H1 (cell line): Measurements from ENCODE around the gene TRAPPC6A. TPM values are rescaled to one million over a fixed set of nuclear protein-coding genes. Genes with fewer than 3 reads are reported as not detected.

Source experiments
- CTCF ChIA-PET: fragments of 300-600 bp; sonication (Branson Sonifier 250); formaldehyde crosslinking; loops from one replicate; lab custom pipeline; 2021; ENCODE audit not compliant: partially characterized antibody; lab: Charles Lee
- POLR2A ChIA-PET: fragments of 300-600 bp; sonication (Branson Sonifier 250); formaldehyde crosslinking; loops from one replicate; lab custom pipeline; 2021; ENCODE audit warnings: inconsistent platforms; ENCODE audit not compliant: partially characterized antibody; lab: Charles Lee
- DNase-seq, 2 experiments: peaks; one replicate each; pipeline versions ENCODE4 v3.0.0 to v3.0.0-alpha.2; 2010 to 2022; ENCODE audit warnings: low spot score in 2 of 2, low read depth in 1 of 2, mixed read lengths in 1 of 2
- FAIRE-seq: peaks from 2 replicates; lab custom pipeline; 2011; peaks lifted over from hg19 to GRCh38; lab: Jason Lieb, UNC
- H2AFZ ChIP-seq: 2 replicates; pipeline ENCODE4 v1.8.1; 2012; ENCODE audit warnings: low read length, inconsistent platforms
- H2AK5ac ChIP-seq: 2 replicates; pipeline ENCODE4 v1.6.1; 2013; ENCODE audit warnings: low read depth, low read length
- H2BK120ac ChIP-seq: replicated peaks from 2 replicates; pipeline ENCODE3; 2013; ENCODE audit warnings: low read depth, low read length, inconsistent platforms
- H2BK12ac ChIP-seq: 2 replicates; pipeline ENCODE4 v1.6.1; 2013; ENCODE audit warnings: low read depth, low read length
- H2BK15ac ChIP-seq: 2 replicates; pipeline ENCODE4 v1.6.1; 2013; ENCODE audit warnings: low read length
- H2BK20ac ChIP-seq: 2 replicates; pipeline ENCODE4 v1.6.1; 2013; ENCODE audit warnings: low read length
- H2BK5ac ChIP-seq: 2 replicates; pipeline ENCODE4 v1.6.1; 2013; ENCODE audit warnings: low read depth, low read length
- H3K14ac ChIP-seq: 2 replicates; pipeline ENCODE4 v1.6.1; 2013; ENCODE audit warnings: inconsistent platforms; ENCODE audit not compliant: insufficient read length
- H3K18ac ChIP-seq: 2 replicates; pipeline ENCODE4 v1.6.1; 2013; ENCODE audit warnings: low read length; ENCODE audit errors: extremely low read depth
- H3K23ac ChIP-seq: 2 replicates; pipeline ENCODE4 v1.6.1; 2013; ENCODE audit warnings: inconsistent platforms; ENCODE audit not compliant: insufficient read length
- H3K23me2 ChIP-seq: 2 replicates; pipeline ENCODE4 v1.6.1; 2013; ENCODE audit warnings: low read depth, low read length
- H3K27ac ChIP-seq: 2 replicates; pipeline ENCODE4 v1.6.1; 2011; ENCODE audit warnings: low read depth, low read length, inconsistent platforms
- H3K27me3 ChIP-seq, 4 experiments: replicated peaks in 1 of 4; 1 replicate in 1 of 4; 2 replicates in 3 of 4; pipeline versions ENCODE4 v1.6.1 to v1.8.1; 2011 to 2013; ENCODE audit warnings: low read length in 3 of 4, mild to moderate bottlenecking in 3 of 4, inconsistent platforms in 2 of 4, mixed read lengths in 2 of 4, moderate library complexity in 1 of 4; ENCODE audit not compliant: control insufficient read depth in 3 of 4, insufficient read depth in 3 of 4; ENCODE audit errors: extremely low read depth in 1 of 4
- H3K36me3 ChIP-seq, 4 experiments: 2 replicates each; pipeline versions ENCODE4 v1.6.1 to v1.8.1; 2011 to 2013; ENCODE audit warnings: mild to moderate bottlenecking in 4 of 4, low read length in 3 of 4, moderate library complexity in 2 of 4, control low read depth in 1 of 4, inconsistent platforms in 1 of 4; ENCODE audit not compliant: insufficient read depth in 4 of 4, control insufficient read depth in 2 of 4
- H3K4ac ChIP-seq: replicated peaks from 2 replicates; pipeline ENCODE3; 2013; ENCODE audit warnings: low read length, low read depth, mixed read lengths, inconsistent platforms; ENCODE audit not compliant: insufficient read length
- H3K4me1 ChIP-seq, 4 experiments: replicated peaks in 1 of 4; 1 replicate in 1 of 4; 2 replicates in 3 of 4; pipeline versions ENCODE4 v1.6.1 to v1.8.1; 2011 to 2013; ENCODE audit warnings: low read length in 3 of 4, inconsistent platforms in 2 of 4, mixed read lengths in 1 of 4; ENCODE audit not compliant: insufficient read depth in 4 of 4, control insufficient read depth in 3 of 4
- H3K4me2 ChIP-seq, 2 experiments: 2 replicates each; pipeline versions ENCODE4 v1.6.1 to v1.8.1; 2011 to 2013; ENCODE audit warnings: low read depth in 2 of 2, low read length in 2 of 2, control low read depth in 1 of 2, inconsistent platforms in 1 of 2, mild to moderate bottlenecking in 1 of 2; ENCODE audit not compliant: insufficient read depth in 1 of 2
- H3K4me3 ChIP-seq, 4 experiments: fragments of 200-600, 300-600 bp in 1 of 4; sonication (generic), shearing (Covaris generic), sonication (Bioruptor Twin) in 1 of 4; 2 replicates each; pipeline versions ENCODE4 v1.5.1 to v1.8.1; 2011 to 2016; ENCODE audit warnings: low read length in 4 of 4, low read depth in 3 of 4, control low read depth in 2 of 4, inconsistent platforms in 2 of 4, mild to moderate bottlenecking in 2 of 4, mixed read lengths in 1 of 4, moderate library complexity in 1 of 4; ENCODE audit not compliant: insufficient read depth in 2 of 4; ENCODE audit errors: extremely low read depth in 1 of 4
- H3K56ac ChIP-seq: replicated peaks from 2 replicates; pipeline ENCODE3; 2013; ENCODE audit warnings: low read depth, mild to moderate bottlenecking, mixed read lengths, low read length, inconsistent platforms; ENCODE audit not compliant: insufficient read length
- H3K79me1 ChIP-seq: 2 replicates; pipeline ENCODE4 v1.6.1; 2013; ENCODE audit warnings: low read depth, low read length, control low read depth
- H3K79me2 ChIP-seq, 2 experiments: 2 replicates each; pipeline versions ENCODE4 v1.6.1 to v1.8.1; 2012 to 2013; ENCODE audit warnings: low read length in 2 of 2, mild to moderate bottlenecking in 2 of 2, inconsistent platforms in 1 of 2; ENCODE audit not compliant: insufficient read depth in 2 of 2, control insufficient read depth in 1 of 2
- H3K9ac ChIP-seq, 4 experiments: replicated peaks in 1 of 4; 1 replicate in 1 of 4; 2 replicates in 3 of 4; pipeline versions ENCODE4 v1.6.1 to v1.8.1; 2011 to 2013; ENCODE audit warnings: low read depth in 3 of 4, low read length in 3 of 4, control low read depth in 2 of 4, mild to moderate bottlenecking in 2 of 4, moderate library complexity in 2 of 4, inconsistent platforms in 1 of 4; ENCODE audit errors: extremely low read depth in 1 of 4
- H3K9me3 ChIP-seq, 2 experiments: 2 replicates each; pipeline versions ENCODE4 v1.6.1 to v1.8.1; 2012 to 2013; ENCODE audit warnings: mild to moderate bottlenecking in 2 of 2, moderate library complexity in 2 of 2, control low read depth in 1 of 2, inconsistent platforms in 1 of 2, low read depth in 1 of 2, low read length in 1 of 2, mixed read lengths in 1 of 2; ENCODE audit not compliant: insufficient read depth in 2 of 2
- H4K20me1 ChIP-seq, 2 experiments: replicated peaks in 1 of 2; 2 replicates each; pipeline versions ENCODE3 to v1.8.1; 2011 to 2013; ENCODE audit warnings: inconsistent platforms in 2 of 2, low read length in 2 of 2, mild to moderate bottlenecking in 1 of 2; ENCODE audit not compliant: insufficient read depth in 2 of 2, control insufficient read depth in 1 of 2
- H4K5ac ChIP-seq: 2 replicates; pipeline ENCODE4 v1.6.1; 2013; ENCODE audit warnings: low read length, low read depth, mixed read lengths, inconsistent platforms; ENCODE audit not compliant: insufficient read length
- H4K8ac ChIP-seq: 2 replicates; pipeline ENCODE4 v1.8.0; 2013; ENCODE audit warnings: mild to moderate bottlenecking, moderate library complexity, low read length, inconsistent platforms; ENCODE audit not compliant: insufficient read depth; ENCODE audit errors: extremely low read depth
- H4K91ac ChIP-seq: replicated peaks from 2 replicates; pipeline ENCODE3; 2013; ENCODE audit warnings: low read length, mixed read lengths, inconsistent platforms; ENCODE audit not compliant: insufficient read length
- ASH2L ChIP-seq: fragments of 200-600, 300-600 bp; sonication (generic); IDR thresholded peaks from one replicate; pipeline ENCODE4 v1.7.1; 2017; ENCODE audit warnings: low read length
- EGR1 ChIP-seq: IDR thresholded peaks from 2 replicates; pipeline ENCODE4 v1.6.1; 2011; ENCODE audit warnings: low read depth, low read length, borderline replicate concordance
- EP300 ChIP-seq, 2 experiments: IDR thresholded peaks; 1 replicate in 1 of 2; 2 replicates in 1 of 2; pipeline ENCODE4 v1.6.1; 2011 to 2012; ENCODE audit warnings: low read depth in 2 of 2, low read length in 2 of 2, mild to moderate bottlenecking in 2 of 2, borderline replicate concordance in 1 of 2, inconsistent platforms in 1 of 2, moderate library complexity in 1 of 2
- EZH2 ChIP-seq: fragments of 200-600 bp; sonication (generic); IDR thresholded peaks from 2 replicates; pipeline ENCODE4 v1.7.1; 2012; ENCODE audit warnings: low read depth, mild to moderate bottlenecking, moderate library complexity, low read length, inconsistent platforms; ENCODE audit not compliant: severe bottlenecking
- KDM4A ChIP-seq: IDR thresholded peaks from one replicate; pipeline ENCODE4 v1.7.1; 2012; ENCODE audit warnings: low read depth, mild to moderate bottlenecking, moderate library complexity, low read length, inconsistent platforms; ENCODE audit not compliant: severe bottlenecking
- MAFK ChIP-seq: IDR thresholded peaks from 2 replicates; pipeline ENCODE4 v1.6.1; 2012; ENCODE audit warnings: low read depth, mild to moderate bottlenecking, improper control_type of control experiment, low read length
- POLR2A ChIP-seq, 2 experiments: IDR thresholded peaks; 1 replicate in 1 of 2; 2 replicates in 1 of 2; pipeline ENCODE4 v1.6.1; 2011; ENCODE audit warnings: low read depth in 2 of 2, low read length in 2 of 2, mild to moderate bottlenecking in 2 of 2; ENCODE audit errors: control extremely low read depth in 1 of 2
- POU5F1 ChIP-seq: IDR thresholded peaks from 2 replicates; pipeline ENCODE4 v1.6.1; 2011; ENCODE audit warnings: low read depth, mild to moderate bottlenecking, low read length, moderate library complexity
- SIX5 ChIP-seq: IDR thresholded peaks from 2 replicates; pipeline ENCODE4 v1.6.1; 2011; ENCODE audit warnings: mild to moderate bottlenecking, low read depth, low read length
- TCF12 ChIP-seq: IDR thresholded peaks from 2 replicates; pipeline ENCODE4 v1.6.1; 2011; ENCODE audit warnings: low read depth, mild to moderate bottlenecking, low read length
- WGBS, 2 experiments: shearing (Covaris generic) in 1 of 2; methylation state at CpG; one replicate each; pipeline versions ENCODE4 v1.1.6 to v1.1.7; 2013 to 2015; ENCODE audit warnings: low lambda C conversion rate in 2 of 2, mixed read lengths in 2 of 2, inconsistent platforms in 1 of 2, low coverage in 1 of 2, missing lambda C conversion rate in 1 of 2; ENCODE audit not compliant: insufficient replicate concordance in 2 of 2, insufficient coverage in 1 of 2, insufficient read length in 1 of 2; ENCODE audit errors: extremely low coverage in 1 of 2, missing lambda C conversion rate in 1 of 2; 5-methylcytosine and 5-hydroxymethylcytosine counted together
- polyA plus RNA-seq, 7 experiments: library from polyadenylated mRNA; depleted of rRNA in 3 of 7; stranded (reverse) in 5 of 7; unstranded in 2 of 7; fragments of >200 nt in 5 of 7; fragments of 200-250 nt in 2 of 7; gene quantifications; 1 replicate in 5 of 7; 2 replicates in 1 of 7; 4 replicates in 1 of 7; pipeline versions ENCODE4 v1.2.1 to v1.2.3, GENCODE V29; 2011 to 2013; ENCODE audit warnings: missing spikeins in 2 of 7, mixed read lengths in 2 of 7
- total RNA-seq: library from RNA; stranded (reverse); fragmentation: NEBNext Ultra II Directional; extraction: Animal tissue kit (Norgen Biotek cat#: 25700); gene quantifications from 2 replicates; pipeline ENCODE4 v1.2.1, GENCODE V29; 2021
- TF ChIP-seq, protein P1 (sequence below): IDR thresholded peaks from 2 replicates; pipeline ENCODE4 v1.6.1; 2012; ENCODE audit warnings: low read length, inconsistent platforms
- TF ChIP-seq, protein P2 (sequence below): IDR thresholded peaks from 2 replicates; pipeline ENCODE4 v1.6.1; 2011; ENCODE audit warnings: low read length, improper control_type of control experiment

TRAPPC6A gene
- total and polyA plus RNA-seq, 2 of the 8 experiments (the other 6 are each of a cell fraction or from before 2014, with no cell fraction given): 31.8 to 130 TPM

DNA sequence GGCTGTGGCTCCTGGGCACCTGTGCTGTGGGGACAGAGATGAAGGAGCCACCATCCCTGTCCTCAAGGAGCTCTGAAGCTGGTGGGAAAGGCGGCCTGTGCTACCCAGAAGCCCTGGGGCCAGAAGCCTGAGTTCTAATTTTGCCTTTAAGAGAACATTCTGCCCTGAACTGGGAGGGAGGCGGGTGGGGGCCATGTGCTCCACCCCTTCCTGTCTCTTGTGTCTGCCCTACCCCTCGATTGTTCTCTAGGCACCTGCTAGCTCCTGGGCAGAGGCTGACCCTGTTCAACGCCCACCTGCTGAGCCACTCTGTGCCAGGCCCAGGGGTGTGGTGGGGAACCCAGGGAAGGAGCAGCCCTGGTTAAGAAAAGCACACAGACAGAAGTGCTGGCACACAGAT lies 5.9 kb downstream of the TRAPPC6A start:
- no peak overlapping the region for H2BK12ac ChIP-seq
- ChIA-PET CTCF (interaction anchor here (2.0 kb wide), 1 partner anchor 10 kb away, joined by 8 read pairs; no protein-coding TSS in a partner anchor), POLR2A (interaction anchor here (0.5 to 3.6 kb wide), 2 partner anchors 12 to 92 kb away, joined by 3 to 14 read pairs; partner anchors contain the start of gene NKPD1)
- DNase-seq: no peak
- no peak for FAIRE-seq
- H2BK120ac ChIP-seq: no peak overlapping the region
- no peak overlapping the region for H3K4ac ChIP-seq
- peaks cover 3% of the 10 kb centered on the region for H3K79me1 ChIP-seq
- no peak overlapping the region for H4K5ac ChIP-seq
- H3K9ac ChIP-seq: no peak overlapping the region
- H3K4me2 ChIP-seq: no peak overlapping the region
- H3K27ac ChIP-seq: no peak overlapping the region
- H2AK5ac ChIP-seq: 0 out of 2 replicates have a peak overlapping the region, but pooled peaks have one; percentile 15
- no peak overlapping the region for H4K8ac ChIP-seq
- H3K18ac ChIP-seq: no peak overlapping the region
- H3K56ac ChIP-seq: no peak overlapping the region
- H2BK5ac ChIP-seq: no peak overlapping the region
- no peak overlapping the region for H2BK20ac ChIP-seq
- no peaks in the 10 kb centered on the region for H3K36me3 ChIP-seq
- no peaks in the 10 kb centered on the region for H3K23me2 ChIP-seq
- no peak overlapping the region for H3K4me3 ChIP-seq
- H3K23ac ChIP-seq: no peak overlapping the region
- no peaks in the 10 kb centered on the region for H3K4me1 ChIP-seq
- H3K14ac ChIP-seq: no peak overlapping the region
- WGBS, 2 experiments: 69% methylated on average over 3 of the region's 4 CpGs; no CpG with 5 or more reads in 1 of the 2 experiments
- H3K79me2 ChIP-seq: peaks cover 0 to 3% of the 10 kb centered on the region in 2 experiments; a peak in 1 of 4 replicates
- peaks cover 3 to 10% of the 10 kb centered on the region in 2 experiments for H4K20me1 ChIP-seq
- H3K27me3 ChIP-seq: no peaks in the 10 kb centered on the region
- H2BK15ac ChIP-seq: no peak overlapping the region
- H4K91ac ChIP-seq: no peak overlapping the region
- no peak overlapping the region for H2AFZ ChIP-seq
- no peaks in the 10 kb centered on the region for H3K9me3 ChIP-seq
- no peak for TF ChIP-seq POLR2A (IDR thresholded peaks at IDR 0.05; ENCODE audit: control extremely low read depth in 1 of 2, low read depth in 2 of 2, low read length in 2 of 2)
- TF ChIP-seq, protein P1, sequence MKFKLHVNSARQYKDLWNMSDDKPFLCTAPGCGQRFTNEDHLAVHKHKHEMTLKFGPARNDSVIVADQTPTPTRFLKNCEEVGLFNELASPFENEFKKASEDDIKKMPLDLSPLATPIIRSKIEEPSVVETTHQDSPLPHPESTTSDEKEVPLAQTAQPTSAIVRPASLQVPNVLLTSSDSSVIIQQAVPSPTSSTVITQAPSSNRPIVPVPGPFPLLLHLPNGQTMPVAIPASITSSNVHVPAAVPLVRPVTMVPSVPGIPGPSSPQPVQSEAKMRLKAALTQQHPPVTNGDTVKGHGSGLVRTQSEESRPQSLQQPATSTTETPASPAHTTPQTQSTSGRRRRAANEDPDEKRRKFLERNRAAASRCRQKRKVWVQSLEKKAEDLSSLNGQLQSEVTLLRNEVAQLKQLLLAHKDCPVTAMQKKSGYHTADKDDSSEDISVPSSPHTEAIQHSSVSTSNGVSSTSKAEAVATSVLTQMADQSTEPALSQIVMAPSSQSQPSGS: no peak
- no peak for TF ChIP-seq KDM4A
- TF ChIP-seq, protein P2, sequence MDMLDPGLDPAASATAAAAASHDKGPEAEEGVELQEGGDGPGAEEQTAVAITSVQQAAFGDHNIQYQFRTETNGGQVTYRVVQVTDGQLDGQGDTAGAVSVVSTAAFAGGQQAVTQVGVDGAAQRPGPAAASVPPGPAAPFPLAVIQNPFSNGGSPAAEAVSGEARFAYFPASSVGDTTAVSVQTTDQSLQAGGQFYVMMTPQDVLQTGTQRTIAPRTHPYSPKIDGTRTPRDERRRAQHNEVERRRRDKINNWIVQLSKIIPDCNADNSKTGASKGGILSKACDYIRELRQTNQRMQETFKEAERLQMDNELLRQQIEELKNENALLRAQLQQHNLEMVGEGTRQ: no peak
- no peak for TF ChIP-seq ASH2L
- no peak for TF ChIP-seq MAFK
- no peak for TF ChIP-seq TCF12
- no peak for TF ChIP-seq EZH2
- TF ChIP-seq POU5F1: no peak
- TF ChIP-seq EP300 (IDR thresholded peaks at IDR 0.05; ENCODE audit: borderline replicate concordance in 1 of 2, low read depth in 2 of 2, low read length in 2 of 2): no peak
- no peak for TF ChIP-seq SIX5
- TF ChIP-seq EGR1: no peak
